Femur (tissue), 1 donor: Measurements from ENCODE around the gene DEPDC5.

Experiments used
- DNase-seq: peaks from one replicate; pipeline ENCODE4 v3.0.0-alpha.2; 2017

Gene DEPDC5

GRCh38 chr22:31932863-31933262, 179.0 kb downstream of the DEPDC5 start:
- DNase-seq: peak; percentile 37

DNA sequence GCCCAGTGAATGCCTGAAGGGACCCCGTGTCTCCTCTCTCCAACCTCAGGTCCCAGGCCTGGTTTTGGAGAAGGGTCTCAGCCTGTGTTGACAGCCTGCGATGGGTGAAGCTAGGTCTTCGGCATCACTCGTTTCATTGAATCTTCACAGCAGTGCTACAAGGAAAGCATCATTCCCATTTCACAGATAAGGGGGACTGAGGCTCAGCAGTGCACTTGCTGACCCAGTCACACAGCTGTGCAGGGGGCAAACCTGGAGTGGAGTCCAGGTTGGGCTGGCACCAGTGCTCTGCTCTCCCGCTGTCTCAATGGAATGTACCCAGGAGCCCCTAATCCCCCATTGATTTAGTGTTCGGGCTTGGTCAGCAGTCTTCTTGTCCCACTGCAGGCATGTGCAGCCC, 179.6 kb downstream of the DEPDC5 start:
- DNase-seq: no peak

DNA sequence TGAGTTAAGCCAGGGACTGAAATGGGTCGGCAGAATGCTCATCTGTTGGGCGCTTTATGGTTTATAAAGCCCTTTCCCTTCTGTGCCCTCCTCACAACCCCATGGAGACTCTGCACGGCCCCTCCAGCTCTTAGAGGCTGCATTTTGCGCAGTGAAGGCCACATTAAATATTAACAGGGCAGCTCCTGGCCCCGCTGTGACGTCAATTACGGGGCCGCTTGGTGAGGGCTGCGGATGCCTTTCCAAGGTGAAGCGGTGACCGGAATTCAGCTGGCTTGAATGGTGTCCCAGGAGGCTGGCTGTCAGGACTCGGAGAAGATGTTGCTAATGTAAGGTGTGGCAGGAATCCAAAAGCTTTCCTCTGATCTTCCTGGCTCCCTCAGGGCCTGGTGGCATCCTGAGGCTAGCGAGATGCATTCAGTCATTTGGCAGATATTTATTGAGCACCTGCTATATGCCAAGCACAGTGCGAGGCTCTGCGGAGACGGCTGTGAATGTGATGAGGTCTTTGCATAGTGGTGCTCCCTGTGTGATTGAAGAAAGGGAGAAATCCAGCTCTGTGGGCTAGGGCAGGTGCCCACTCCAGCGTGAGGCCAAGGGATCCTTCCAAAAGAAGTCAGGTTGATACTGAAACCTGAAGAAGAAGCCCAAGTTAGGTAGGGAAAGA, 180.1 kb downstream of the DEPDC5 start:
- DNase-seq: no peak

GRCh38 chr22:31935961-31936635, 182.3 kb downstream of the DEPDC5 start:
- no peak for DNase-seq

DNA sequence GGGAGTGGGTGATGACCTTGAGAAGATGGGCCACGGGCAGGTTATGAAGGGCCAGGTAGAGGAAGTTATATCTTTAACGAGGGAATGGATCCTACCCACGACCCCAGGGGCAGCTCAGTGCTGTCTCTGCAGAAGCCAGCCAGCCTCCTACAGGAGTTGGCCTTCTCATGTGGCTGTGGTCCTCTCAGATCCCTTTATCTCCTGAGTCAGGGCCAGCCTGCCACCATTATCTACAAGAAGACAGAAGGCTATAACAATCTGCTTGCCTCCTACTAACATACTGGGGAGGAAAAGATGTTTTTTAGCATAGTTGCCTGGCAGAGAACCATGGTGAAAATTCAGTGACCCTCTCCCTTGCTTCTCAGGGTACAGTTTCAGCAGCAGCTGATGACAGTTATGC, 183.5 kb downstream of the DEPDC5 start:
- no peak for DNase-seq

- DNase-seq: no peak
Measured at GRCh38 chr22:31938296-31938695, 184.5 kb downstream of the DEPDC5 start.

DNA sequence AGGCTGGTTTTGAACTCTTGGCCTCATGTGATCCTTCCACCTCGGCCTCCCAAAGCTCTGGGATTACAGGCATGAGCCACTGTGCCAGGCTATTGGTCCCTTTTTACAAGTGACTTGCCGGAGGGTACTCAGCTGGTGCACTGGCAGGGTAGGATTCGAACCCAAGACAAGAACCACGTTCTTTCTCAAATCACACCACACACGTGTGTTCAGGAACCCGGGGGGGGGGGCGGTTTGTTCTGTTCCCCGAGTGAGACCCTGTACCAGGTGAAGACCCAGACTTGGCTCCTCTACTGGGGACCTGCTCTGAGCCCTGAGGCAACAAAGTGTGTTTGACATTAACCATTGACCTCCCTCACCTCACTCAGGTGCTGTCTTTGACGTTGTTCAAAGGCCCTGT, 186.7 kb downstream of the DEPDC5 start:
- no peak for DNase-seq

- no peak for DNase-seq
Measured at GRCh38 chr22:31942091-31942490, 188.3 kb downstream of the DEPDC5 start.

- peak; percentile 34 for DNase-seq
Measured at GRCh38 chr22:31943206-31943977, 189.6 kb downstream of the DEPDC5 start.

DNA sequence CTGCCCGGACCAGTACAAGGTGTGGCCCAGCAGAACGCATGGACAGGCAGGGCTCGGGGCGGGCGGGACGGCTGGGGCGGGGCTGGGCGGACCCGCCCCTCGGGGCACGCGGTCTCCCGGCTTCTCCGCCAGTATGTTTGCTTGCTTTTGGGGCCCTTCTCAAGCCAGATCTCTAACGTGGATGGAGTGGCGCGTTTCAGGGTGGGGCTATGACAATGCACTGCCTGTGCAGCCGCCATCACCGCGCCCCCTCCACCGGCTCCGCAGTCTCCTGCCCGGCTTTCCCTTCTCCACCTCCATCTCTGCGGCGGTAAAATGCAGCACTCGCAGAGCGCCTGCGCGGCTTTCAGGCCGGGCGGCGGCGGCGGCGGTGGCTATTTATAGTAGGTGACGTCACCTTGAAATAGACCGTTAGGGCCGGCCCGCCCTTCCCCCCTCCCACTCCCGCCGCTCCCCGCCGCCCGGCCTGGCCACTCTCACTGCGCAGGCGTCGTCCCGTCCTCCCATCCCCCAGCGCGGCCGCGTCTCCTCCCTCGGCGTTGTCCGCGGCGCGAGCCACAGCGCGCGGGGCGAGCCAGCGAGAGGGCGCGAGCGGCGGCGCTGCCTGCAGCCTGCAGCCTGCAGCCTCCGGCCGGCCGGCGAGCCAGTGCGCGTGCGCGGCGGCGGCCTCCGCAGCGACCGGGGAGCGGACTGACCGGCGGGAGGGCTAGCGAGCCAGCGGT, 190.3 kb downstream of the DEPDC5 start, which contains the start of gene YWHAH:
Gene YWHAH (plus strand): TSS at position 558 of the 722 bp plus-strand sequence. CDS start 199 bp downstream, outside the sequence.
- peak; percentile 98 for DNase-seq

- peak; percentile 77 for DNase-seq
Measured at GRCh38 chr22:31944700-31945442, 191.1 kb downstream of the DEPDC5 start.

GRCh38 chr22:31945443-31945855, 191.6 kb downstream of the DEPDC5 start:
- no peak for DNase-seq

- no peak for DNase-seq
Measured at GRCh38 chr22:31945971-31946680, 192.3 kb downstream of the DEPDC5 start.

- DNase-seq: no peak
Measured at GRCh38 chr22:31947296-31947695, 193.5 kb downstream of the DEPDC5 start.

DNA sequence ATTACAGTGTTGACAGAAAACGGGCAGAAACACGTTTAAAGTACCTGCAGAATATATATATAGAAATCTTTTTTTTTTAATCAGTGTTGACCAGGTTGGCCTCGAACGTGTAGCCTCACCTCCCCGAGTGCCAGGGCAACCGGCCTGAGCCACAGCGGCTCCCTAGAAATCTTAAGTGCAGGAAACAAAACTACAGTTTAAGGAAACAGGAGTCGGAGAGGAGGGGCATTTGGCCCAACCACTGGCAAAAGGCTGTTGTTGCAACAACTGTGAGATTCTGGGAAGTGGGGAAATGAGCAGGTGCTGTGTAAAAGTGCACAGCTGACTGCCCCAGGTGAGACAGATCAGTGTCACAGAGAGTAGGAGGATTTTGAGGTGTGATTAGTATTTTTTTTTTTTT, 194.2 kb downstream of the DEPDC5 start:
- no peak for DNase-seq

DNA sequence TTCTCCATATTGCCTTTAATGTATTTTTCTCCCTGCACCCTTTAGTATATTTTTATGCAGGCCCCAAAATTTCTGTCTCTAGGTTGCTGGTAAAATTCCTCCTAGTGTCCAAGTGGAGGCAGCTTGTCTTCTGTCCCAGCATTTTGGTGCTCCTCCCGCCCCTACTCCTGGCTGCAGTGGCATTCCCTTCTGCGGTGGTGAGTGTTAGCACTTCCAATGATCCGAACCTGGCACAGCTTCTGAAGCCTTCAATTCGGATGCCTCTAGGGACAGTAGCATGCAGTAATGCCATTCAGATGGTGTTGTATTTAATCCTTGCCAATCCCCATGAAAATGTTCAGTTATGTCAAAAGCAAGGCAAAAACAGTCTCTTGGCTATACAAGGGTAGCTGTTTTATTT, 196.4 kb downstream of the DEPDC5 start:
- DNase-seq: no peak

DNA sequence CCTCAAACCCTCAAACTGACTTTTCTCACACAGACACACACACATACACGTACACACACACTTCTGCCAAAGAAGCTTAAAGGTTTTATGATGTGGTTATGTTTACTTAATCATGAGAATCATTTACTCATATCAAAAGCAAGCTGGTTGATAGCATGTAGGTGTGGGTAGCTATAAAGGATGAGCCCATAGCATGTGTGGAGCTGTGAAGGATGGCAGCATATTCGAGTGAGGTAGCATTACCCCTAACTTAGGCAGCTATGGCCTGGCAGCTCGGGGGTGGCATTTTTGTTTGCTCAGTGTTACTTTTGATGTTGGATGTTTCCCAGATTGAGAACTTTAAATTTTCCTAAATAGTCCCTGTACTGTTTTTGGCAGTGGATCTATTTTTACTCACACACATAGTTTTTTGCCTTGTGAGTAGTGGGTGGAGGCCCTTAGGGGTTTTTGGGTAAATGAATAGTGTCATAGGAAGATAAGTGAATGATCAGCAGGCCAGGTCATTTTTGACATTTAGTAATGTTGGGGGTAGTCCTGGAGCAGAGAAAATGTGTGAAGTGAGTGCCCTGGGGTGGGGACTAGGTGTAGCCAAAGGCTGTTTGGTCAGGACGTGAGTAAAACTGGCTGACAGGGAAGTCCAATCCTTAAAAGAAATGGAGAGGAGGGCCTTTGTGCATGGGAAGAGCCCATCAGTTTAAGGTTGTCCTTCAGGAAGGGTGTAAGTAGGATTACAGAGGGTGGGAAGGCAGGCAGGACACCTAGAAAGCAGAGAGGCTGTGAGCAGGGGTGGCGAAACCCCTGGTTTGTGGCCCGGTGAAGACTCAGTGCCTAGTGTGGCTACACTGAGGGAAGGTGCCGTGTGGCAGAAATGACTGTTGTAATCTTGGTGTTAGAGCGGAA, 197.6 kb downstream of the DEPDC5 start:
- DNase-seq: no peak

DNA sequence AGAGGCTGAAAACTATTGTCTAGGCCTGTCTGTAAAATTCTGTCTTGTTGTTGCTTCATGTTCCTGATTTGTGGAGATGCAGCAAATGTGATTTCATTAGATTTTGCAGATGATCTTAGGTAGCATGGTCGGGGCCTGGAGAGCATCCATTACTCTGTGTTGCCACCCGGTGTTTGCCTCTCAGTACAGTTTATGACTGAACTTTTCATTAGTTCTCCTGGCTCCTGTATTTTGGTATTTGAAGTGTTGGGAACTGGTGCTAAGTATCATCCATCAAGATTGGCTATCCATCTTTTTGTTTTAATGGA, 198.2 kb downstream of the DEPDC5 start:
- no peak for DNase-seq

- DNase-seq: no peak
Measured at GRCh38 chr22:31952472-31952871, 198.7 kb downstream of the DEPDC5 start.

- no peak for DNase-seq
Measured at GRCh38 chr22:31953261-31953660, 199.4 kb downstream of the DEPDC5 start.
